NCI-H460 (cell line): Measurements from ENCODE around the gene NUP85. TPM values are rescaled to one million over a fixed set of nuclear protein-coding genes. Genes with fewer than 3 reads are reported as not detected.
"Not testable (repeated sequence)": the region's sequence is repeated elsewhere in the genome, so short reads cannot be mapped to it uniquely, and the experiment has no call there.

Source experiments
- DNase-seq: peaks from one replicate; pipeline ENCODE4 v3.0.0-alpha.2; 2016; ENCODE audit warnings: low read depth; ENCODE audit errors: extremely low read depth
- polyA plus RNA-seq: library from polyadenylated mRNA; depleted of rRNA; stranded (reverse); fragments of >200 nt; gene quantifications from 2 replicates; pipeline ENCODE4 v1.2.3, GENCODE V29; 2014; cell fraction: nucleus; rRNA removed
- total RNA-seq: library from RNA; depleted of rRNA; stranded (reverse); fragments of >200 nt; shearing (Covaris generic); gene quantifications from 2 replicates; pipeline ENCODE4 v1.2.3, GENCODE V29; 2014; rRNA removed

Gene NUP85, protein sequence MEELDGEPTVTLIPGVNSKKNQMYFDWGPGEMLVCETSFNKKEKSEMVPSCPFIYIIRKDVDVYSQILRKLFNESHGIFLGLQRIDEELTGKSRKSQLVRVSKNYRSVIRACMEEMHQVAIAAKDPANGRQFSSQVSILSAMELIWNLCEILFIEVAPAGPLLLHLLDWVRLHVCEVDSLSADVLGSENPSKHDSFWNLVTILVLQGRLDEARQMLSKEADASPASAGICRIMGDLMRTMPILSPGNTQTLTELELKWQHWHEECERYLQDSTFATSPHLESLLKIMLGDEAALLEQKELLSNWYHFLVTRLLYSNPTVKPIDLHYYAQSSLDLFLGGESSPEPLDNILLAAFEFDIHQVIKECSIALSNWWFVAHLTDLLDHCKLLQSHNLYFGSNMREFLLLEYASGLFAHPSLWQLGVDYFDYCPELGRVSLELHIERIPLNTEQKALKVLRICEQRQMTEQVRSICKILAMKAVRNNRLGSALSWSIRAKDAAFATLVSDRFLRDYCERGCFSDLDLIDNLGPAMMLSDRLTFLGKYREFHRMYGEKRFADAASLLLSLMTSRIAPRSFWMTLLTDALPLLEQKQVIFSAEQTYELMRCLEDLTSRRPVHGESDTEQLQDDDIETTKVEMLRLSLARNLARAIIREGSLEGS
- 46.6 and 51.0 TPM in 2 replicates for total RNA-seq
- polyA plus RNA-seq = 141 and 203 TPM in 2 replicates

GRCh38 chr17:75205037-75205792 is at the start of gene NUP85:
Gene NUP85, plus strand, starts transcription at chr17:75205679. Its CDS starts 83 bp downstream, at chr17:75205762.
- peak; percentile 93 for DNase-seq

DNA sequence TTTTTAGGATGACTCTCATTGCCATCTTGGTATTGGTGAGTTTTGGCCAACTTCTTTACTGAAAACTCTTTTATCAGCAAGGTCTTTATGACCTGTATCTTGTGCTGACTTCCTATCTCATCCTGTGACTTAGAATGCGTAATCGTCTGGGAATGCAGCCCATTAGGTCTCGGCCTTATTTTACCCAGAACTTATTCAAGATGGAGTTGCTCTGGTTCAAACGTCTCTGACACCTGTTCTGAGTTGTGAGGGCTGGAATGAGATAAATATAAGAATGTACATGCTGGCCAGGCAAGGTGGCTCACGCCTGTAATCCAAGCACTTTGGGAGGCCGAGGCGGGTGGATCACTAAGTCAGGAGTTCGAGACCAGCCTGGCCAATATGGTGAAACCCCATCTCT is 47.0 kb upstream of the NUP85 start:
- DNase-seq = not testable (repeated sequence)

GRCh38 chr17:75159196-75160031 is 46.1 kb upstream of the NUP85 start:
- no peak for DNase-seq

DNA sequence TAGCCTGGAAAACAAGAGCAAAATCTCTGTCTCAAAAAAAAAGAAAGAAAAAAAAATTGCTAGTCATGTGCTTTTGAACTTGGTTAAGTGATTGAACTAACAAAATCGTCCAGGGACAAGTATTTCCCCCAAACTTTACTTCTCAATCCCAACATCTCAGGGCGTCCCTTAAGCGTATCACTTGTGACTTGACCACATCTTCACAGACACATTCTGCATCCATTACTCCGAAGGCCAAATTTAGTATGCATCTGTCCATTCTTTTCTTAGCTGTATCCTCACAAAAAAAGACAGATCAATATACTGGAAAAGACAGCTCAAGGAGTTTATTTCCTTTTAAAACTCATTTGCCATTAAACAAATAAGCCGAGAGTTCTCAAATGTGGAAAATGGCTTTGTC is 45.3 kb upstream of the NUP85 start:
- no peak for DNase-seq

GRCh38 chr17:75163074-75163473 is 42.4 kb upstream of the NUP85 start:
- DNase-seq = no peak

DNA sequence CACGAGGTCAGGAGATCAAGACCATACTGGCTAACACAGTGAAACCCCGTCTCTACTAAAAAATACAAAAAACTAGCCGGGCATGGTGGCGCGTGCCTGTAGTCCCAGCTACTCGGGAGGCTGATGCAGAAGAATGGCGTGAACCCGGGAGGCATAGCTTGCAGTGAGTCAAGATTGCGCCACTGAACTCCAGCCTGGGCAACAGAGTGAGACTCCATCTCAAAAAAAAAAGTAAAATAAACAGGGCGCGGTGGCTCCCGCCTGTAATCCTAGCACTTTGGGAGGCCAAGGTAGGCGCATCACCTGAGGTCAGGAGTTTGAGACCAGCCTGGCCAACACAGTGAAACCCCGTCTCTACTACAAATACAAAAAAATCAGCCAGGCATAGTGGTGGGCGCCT is 40.9 kb upstream of the NUP85 start:
- DNase-seq = not testable (repeated sequence)

- DNase-seq = no peak
Observed at GRCh38 chr17:75168998-75169397, 36.5 kb upstream of the NUP85 start.

DNA sequence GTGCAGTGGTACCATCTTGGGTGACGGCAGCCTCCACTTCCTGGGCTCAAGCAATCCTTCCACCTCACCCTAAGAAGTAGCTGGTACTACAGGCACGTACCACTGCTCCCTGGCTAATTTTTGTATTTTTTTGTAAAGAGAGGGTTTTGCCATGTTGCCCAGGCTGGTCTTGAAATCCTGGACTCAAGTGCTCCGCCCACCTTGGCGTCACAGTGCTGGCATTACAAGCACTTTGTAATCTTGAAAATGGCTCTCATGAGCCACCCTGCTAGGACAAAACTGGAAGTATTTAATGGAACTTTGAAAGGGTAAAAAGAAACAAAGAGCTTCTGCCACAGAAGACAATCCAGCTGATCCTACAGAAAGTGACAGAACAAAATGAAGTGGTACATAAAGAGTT is 32.0 kb upstream of the NUP85 start:
- no peak for DNase-seq

- no peak for DNase-seq
Observed at GRCh38 chr17:75174996-75175395, 30.5 kb upstream of the NUP85 start.

DNA sequence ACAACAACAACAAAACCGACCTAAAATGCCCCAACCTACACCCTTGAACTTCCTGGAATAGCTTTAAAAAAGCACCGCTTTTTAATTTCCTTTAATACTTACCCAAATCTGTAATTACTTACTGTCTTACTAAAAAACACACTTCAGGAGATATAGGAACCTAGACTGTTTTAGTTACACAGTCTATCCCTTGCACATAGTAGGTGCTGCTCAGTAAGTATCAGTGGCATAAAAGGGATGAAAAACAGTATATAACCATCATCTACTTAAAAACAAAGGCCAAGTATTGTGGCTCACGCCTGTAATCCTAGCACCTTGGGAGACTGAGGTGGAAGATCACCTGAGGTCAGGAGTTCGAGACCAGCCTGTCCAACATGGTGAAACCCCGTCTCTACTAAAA is 28.9 kb upstream of the NUP85 start:
- DNase-seq = no peak

DNA sequence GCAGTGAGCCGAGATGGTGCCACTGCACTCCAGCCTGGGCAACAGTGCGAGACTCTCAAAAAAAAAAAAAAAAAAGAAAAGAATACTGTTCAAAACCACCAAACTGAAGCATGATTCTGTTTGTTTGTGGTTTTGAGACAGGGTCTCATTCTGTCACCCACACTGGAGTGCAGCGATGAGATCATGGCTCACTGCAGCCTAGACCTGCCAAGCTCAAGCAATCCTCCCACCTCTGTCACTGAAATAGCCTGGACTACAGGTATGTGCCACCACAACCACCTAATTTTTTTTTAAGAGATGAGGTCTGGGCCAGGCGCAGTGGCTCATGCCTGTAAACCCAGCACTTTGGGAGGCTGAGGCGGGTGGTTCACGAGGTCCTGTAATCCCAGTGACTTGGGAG is 27.0 kb upstream of the NUP85 start:
- DNase-seq = no peak

DNA sequence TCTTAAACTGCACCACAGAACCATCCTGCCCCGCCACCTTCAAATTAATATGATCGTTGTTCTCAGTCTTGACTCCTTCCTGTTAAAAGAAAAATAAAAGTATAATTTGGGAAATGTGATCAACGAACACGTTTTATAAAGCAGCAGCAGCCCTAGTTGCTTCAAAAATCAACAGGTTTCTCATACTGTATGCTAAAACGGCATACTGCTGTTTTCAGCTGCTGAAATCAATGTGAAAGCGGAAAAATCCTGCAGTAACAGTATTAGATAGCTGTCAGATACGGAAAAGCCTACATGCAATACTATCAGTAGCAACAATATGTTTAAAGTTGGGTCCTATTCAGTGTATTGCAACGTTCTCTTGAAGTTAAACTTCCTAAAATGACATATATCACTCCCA is 24.4 kb upstream of the NUP85 start:
- DNase-seq = no peak

DNA sequence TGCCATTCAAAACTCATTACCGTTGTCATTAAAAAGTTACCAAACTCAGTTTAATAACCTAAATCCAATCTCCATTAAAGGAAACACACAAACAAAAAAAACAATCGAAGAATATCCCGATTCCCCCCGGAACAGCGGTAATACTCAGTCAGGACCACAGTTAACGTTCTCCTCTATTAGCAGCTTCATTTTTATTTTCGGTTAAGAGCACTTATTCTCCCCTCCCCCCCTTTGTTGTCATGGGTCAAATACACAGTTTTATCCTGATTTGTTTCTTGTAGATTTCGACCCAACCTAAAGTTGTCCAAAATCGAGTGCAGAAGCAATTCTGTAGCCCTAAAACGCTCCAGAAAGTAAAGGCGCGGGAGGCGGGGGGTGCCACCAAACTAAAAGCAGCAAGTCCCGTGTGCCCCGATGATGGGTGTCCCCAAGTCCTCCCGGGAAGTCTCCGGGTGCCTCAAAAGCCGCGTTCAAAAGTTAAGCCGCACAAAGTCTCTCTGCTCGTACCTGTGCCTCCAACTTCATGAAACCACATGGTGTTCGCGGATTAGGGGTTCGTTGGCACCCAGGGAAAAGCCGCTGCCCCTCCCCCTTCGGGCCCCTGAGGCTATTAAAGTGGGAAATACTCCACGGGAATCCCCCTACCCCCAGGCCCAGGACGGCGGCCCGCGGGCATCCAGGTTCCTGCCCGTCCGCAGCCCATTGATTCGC is 23.7 kb upstream of the NUP85 start:
- DNase-seq = no peak

DNA sequence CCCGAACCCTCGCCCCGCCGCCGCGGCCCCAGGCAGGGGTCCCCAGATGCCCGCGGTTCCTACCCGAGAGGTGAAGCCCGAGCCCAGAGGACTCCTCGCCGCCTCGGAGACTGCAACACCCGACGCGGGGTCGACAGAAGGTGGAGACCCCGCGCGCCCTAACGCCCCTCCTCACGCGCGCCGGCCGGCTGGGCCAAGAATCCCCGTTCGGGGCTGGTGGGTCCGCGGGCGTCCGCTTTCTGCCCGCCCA is 23.2 kb upstream of the NUP85 start:
- DNase-seq = no peak

- DNase-seq = peak; percentile 92
Observed at GRCh38 chr17:75182569-75183436, 22.7 kb upstream of the NUP85 start, which contains the start of gene SUMO2. Gene SUMO2, minus strand, starts transcription at chr17:75182959. Its CDS starts 125 bp downstream, at chr17:75182834.

DNA sequence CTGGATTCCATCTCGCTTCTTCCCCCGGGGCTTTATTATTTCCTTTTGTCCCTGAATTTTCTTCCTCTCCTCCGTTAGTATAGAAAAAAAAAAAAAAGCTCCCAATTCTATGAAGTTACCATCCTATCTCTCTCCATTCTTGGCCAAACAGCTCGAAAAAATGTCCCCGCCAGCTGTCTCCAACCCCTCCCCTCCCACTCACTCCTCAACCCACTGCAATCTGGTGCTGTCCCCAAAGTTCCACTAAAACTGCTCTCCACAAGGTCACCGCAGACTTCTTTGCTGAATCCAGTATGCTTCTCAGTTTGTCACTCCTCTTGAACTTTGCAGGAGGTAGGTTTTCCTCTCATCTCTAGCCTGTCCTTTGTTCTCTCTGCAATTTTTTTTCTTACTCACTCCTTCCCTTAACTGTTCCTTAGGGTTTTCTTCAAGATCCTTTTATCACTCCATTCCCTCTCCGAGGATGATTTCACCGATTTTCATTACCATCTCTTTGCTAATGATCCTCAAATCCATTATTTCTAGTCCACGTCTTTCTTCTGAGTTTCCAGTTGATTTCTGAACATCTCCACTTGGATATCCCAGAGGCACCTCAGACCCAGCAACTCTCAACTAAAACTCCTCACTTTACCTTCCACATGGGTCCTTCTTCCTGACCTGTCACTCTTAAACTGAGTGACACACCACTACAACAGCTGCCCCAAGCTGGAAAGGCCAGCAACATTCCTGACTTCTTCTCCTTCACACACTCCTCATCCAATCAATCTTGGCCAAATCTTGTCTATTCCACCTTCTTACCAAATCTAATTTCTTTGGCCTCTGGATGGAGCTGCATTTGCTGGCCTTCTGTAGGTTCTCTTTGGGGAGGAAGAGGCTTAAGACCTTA is 21.2 kb upstream of the NUP85 start:
- no peak for DNase-seq

DNA sequence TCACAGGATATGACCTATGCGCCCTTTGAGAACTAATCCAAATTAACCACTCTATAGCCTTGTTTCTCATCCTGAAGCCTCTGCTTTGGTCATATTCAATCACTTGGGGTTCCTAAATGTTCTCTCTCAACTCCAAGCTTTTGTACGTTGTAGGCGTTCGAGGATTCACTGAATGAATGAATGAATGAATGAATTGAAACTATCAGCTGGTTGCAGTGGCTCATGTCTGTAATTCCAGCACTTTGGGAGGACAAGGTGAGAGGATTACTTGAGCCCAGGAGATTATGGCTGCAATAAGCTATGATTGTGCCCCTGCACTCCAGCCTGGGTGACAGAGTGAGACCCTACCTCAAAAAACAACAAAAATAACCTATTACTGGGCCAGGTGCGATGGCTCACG is 16.9 kb upstream of the NUP85 start:
- DNase-seq = no peak

- no peak for DNase-seq
Observed at GRCh38 chr17:75191584-75191983, 13.9 kb upstream of the NUP85 start.
